Measurements from ENCODE around the gene CD93.
A peak's percentile ranks its signal among the peaks of the same experiment; 100 is the strongest.

Gene CD93

DNA sequence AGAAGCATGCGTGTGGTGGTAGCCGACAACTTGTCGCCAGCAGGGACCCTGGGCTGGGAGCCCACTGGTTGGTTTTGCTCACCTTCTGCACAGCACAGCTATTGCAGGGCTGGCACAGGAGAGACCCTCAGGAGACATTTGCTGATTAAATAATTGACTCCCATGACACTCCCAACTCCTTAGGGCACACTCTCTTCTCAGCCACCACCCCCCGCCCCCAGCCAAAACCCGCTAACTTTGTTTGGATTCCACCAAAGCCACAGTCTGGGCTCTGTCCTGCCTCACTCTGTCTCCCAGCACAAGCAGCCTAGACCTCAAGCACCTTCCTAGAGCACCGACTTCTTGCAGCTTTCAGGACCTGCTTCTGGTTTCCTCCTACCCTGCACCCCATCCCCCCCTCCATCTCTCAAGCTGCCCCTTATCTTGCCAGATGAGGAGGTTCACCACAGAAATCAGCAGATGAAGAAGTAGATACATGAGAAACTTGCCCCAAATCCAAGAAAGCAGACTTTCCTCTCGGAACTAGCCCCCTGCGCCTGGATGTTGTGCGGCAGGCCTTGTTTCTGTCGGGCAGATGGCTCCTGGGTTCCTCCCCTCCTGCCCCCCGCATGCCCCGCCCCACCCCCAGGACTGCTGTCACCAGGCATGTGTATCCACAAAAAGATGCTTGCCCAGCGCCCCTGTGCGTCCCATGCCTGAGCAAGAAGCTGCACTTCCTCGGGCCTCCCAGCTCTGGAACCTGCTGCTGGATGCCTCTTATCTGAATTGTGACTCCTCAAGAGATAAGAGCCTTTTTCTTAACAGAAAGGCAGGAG lies 35.0 kb upstream of the CD93 start:
- DNase-seq = no peak

DNA sequence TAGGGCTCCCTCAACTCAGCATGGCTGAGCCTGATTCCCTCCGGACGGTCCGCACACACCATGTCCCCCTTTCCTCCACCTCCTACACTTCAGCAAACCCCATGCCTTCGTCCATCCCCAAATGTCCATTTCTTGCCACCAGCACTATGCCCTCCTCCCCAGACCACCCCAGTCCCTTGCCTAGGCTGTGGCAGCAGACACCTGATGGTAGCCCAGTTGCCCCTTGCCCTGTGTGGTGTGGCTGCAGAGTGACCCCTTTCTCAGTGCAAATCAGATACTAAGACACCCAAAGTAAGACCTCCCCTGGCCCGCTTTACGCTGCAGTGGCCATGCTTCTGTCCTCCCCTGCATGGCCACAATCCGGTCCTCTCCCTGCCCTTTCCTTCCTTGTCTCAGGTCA lies 34.1 kb upstream of the CD93 start:
- no peak for DNase-seq

DNA sequence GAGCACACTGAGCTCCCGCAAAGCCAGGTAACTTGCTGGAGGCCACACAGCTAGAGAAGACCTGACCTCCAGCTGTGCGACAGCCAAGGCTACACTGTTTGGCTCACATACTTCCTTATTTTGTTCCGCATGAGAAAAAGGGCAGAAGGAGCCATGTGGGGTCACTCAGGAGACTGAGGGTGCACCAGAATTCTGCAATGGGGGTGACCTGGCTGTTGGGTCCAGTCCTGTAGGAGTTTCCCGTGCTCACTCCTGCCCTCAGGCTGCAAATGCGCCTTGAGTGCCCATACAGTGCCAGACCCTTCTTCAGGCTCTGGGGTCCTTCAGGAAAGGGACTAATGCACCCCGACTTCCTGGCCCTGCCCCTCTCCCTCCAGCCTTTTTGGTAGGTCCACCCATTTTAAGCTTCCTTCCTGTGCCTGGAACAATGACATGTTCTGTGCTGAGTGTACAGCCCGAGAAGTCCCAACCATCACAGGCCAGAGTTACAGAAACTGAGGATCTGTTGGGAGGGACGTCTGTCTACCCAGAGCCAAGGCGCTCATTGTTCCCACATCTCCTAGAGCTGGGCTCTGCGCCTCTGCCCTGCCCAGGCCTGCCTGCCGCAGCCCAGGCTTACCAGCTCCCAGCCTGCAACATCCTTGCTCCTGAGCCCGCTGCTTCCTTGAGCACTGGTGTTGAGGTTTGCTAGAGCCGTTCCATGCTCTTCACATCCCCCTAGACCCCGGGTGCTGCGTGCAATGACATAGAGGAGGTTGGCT lies 33.5 kb upstream of the CD93 start:
- no peak for DNase-seq

DNA sequence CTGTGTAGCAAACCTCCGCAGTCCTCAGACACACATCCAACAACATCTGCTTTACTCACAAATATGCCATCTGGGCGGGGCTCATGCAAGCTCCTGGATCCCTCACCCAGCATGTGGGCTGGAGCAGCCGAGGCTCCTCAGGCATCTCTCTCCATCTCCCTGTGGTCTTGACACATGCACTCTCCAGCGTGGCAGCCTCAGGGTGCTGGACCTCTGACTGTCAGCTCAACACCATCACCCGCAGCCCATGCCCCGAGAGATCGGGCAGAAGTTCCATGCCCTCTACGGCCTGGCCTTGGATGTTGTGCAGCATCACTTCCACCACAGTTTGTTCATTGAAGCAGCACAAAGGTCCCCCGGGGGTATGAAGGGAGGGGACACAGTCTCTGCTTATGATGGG lies 32.6 kb upstream of the CD93 start:
- no peak for DNase-seq

DNA sequence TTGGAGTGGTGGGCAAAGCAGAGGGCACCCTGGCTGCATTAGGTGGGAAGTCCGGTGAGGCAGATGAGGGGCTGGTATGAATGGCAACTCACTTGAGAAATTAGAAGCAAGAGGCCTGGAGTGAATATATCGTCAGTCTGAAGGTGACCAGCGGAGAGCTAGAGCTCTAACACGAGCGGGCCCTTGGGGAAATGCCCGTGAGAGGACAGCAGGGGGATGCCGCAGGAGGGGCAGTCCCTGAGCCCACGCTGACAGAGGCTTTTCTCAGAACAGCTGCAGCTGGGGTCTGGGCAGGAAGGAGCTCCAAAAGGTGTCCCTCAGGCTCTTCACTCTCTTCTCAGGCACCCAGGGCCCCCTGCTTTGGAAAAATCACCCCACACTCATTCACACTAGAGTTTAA lies 32.0 kb upstream of the CD93 start:
- DNase-seq = no peak

DNA sequence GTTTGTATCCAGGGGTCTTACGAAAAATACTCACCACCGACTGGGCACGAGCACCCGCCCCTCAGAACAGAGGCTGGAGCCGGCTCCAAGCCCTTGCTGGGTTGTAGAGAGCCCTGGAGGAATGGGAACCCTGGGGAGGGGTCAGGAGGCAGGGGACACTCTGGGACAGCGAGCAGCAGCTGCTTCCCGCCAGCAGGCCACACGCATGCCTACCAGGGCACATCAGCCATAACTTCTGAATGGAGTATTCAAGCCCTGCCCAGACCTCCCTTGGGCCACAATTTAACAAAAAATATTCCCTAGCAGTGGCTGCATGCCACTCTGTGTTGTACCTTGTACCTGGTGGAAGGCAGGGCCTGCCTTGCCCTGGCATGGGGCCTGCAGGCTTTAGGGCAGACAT lies 31.6 kb upstream of the CD93 start:
- no peak for DNase-seq

DNA sequence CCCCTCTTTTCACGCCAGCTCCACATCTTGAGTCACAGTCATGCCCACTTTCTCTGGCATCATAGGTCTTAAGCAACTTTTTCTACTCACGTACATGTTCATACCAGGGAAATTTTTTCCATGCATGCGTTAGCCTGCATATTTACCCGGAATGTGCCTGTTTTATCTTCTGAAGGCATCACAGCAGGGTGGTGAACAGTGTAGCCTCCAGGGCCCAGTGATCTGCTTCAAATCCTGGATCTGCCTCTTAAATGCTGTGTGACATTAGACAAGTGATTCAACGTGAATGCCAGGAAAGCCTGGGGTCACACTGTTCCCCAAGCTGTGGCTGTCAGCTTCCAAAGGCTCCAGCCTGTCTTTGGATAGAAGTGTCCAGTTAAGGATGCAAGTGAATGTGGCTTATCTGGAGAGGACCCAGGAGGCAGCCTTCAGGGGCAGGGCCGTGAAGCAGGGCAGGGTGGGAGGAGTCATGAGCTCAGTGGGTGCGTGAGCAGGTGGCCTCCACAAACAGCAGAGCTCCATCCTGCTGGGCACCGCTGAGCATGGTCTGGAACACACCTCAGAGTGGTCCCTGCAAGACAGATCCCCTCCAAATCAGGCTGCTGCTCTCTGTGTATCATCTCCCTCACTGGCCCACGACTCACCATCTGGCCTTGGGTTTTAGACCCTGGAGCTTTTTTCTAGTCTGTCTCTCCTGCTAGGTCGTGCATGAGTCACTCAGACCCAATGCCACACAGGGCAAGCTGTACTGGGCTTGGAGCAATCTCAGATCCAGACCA lies 30.4 kb upstream of the CD93 start:
- peak in 1 of 2 experiments; percentile 80 for DNase-seq

DNA sequence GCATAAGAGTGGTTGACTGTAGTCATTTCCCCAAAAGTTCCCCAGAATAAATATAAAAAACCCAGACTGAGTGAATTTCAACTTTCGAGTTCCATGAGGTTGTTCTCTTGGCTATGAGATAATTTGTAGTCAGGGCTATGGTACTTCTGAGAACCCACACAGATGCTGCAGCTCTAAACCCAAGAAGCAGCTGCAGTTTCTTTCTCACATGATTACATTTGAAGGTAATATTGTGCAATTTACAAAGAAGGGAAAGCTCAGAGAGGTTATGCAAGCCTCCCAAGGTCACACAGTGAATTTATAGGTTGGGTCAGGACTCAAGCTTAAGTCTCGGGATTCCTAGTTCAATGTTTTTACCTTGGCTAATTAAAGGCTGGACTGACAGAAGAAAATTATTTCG lies 29.7 kb upstream of the CD93 start:
- DNase-seq = no peak

DNA sequence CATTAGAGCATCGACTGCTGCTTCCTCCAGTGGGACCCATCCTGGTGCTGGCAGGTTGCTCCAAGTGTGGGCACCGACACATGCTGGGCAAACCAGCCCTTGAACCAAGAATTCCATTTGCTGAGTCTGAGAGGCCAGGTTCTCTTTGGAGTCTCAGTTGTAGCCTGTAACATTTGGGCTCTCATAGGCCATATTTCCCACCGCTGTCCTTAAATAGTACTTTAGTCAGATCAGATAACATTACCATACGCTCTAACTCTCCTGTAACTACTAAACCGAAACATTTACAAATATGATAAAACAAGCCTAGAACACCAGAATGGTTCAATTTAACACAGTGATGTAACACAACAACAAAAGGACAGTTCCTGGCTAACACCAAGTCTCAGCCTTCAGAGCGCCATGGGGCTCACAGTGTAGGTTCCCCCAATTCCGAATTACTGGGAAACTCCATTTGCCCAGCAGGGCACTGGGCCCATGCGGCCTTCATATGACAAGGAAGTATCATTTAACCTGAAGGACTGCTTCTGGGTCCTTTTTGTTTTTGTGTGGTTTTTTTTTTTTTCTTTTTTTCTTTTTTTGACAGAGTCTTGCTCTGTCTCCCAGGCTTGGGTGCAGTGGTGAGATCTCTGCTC lies 28.4 kb upstream of the CD93 start:
- no peak for DNase-seq

DNA sequence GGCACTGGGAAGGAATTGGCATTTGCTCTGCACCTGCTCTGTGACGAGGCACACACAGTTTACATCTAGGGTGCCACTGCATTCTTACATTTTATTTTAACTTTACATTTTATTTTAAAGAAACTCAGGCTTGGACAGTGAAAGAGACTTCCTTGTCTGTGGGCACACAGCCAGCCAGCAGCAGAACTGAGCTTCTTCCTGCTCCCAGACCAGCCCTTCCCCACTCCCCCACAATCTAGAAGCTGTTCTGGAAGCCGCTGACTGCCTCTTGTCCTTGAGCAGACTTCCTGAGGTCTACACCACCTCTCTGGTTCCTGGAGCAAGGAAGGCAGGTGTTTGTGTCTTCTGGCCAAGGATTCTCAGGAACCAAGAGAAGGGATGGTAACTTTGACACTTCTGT lies 27.9 kb upstream of the CD93 start:
- no peak for DNase-seq

DNA sequence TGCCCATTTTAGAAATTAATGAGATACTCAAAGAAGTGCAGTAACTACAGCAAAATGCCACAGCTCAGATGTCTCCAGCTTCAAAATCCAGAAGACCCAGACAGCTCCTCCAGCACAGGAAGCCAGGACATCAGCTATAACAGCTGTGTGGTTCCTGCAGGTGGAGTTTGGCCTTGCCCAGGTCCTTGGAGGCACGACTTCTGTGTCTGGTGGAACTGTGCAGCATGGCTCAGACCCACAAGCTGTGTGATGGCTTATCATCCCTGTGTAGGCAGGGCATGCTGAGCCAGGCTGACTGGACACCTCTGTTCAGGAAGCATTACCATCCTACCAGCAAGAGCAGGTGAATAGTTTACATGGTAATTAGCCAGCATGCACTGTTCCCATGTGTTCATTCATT lies 26.5 kb upstream of the CD93 start:
- no peak for DNase-seq

DNA sequence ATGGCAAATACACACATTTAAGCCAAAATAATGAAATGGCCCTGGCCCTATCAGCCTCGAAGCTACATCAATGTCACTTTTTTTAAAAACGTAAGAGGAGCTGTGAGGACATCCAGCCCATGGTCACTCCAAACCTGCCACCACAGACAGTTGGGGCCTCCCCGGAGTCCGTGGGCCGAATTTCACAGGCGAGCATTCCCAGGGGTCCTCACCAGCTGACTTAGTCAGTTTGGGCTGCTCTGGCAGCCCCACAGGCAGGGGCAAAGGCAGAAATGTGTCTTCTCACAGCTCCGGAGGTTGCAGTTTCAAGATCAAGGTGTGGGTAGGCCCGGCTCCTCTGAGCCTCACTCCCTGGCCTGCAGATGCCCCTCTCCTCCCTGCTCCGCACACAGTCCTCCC lies 25.8 kb upstream of the CD93 start:
- no peak for DNase-seq

DNA sequence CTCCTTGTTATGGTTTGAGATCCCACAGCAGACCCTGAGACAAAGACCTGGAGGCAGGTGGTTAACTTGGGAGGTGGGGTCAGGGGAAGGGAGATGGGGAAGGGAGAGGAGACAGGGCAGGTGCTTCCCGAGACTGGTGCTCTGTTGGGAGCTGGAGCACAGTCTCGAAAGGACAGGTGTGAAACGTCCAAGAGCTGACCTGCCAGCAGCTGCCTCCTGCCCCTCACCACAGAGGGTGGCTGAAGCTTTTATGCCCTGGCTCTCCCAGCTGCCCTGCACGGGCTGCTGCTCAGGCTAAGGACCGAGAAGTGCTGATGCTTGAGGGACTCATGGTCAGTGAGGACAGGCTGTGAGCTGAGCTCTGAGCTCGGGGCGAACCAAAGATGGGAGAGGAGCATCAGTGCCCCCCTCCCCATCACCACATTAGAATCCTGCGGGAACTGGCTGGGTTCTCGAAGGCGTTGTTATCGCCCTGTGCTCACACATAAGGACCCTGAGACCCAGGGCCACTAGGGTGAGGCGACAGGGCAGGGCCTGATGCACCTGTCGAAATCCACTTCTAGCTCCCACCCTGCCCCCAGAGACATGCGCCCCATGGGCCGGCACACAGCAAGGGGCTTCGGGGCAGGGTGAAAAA lies 25.3 kb upstream of the CD93 start:
- DNase-seq = no peak

DNA sequence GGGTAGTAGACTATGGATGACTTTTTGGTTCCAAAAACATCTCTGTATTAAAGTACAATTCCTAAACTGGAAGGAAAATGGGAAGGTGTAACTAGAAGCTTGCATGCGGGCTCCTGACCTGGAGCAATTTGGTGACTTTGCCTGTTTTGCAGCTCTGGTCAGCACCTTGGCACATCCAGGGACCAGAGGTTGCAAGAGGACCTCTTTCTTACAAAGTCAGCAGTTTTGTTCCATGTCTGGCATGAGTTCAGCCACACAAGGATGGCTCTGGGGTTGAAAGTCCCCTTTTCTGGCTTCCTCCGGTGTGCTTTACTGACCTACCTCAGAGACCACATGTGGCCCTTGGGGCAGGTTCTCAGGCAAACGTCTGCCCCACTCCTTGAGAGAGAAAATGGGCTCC lies 22.7 kb upstream of the CD93 start:
- no peak for DNase-seq

DNA sequence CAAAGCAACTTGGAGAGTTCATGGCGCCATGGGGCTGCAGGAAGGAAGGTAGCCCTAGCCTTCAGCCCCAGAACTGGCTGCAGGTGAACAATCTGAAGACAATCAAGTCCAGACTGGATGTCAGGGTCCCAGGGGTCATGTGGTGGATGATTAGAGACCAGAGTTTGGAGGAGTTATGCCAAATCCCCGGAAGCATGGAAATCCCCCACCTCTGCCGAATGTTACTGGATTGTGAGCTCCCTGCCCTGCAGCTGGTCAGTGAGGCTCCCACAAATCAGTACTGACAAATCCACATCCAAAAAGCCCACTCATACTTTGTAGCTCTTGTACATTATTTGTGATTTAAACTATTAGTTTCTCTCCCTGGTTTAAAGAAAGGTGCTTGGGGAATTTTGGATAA lies 21.3 kb upstream of the CD93 start:
- DNase-seq = no peak

DNA sequence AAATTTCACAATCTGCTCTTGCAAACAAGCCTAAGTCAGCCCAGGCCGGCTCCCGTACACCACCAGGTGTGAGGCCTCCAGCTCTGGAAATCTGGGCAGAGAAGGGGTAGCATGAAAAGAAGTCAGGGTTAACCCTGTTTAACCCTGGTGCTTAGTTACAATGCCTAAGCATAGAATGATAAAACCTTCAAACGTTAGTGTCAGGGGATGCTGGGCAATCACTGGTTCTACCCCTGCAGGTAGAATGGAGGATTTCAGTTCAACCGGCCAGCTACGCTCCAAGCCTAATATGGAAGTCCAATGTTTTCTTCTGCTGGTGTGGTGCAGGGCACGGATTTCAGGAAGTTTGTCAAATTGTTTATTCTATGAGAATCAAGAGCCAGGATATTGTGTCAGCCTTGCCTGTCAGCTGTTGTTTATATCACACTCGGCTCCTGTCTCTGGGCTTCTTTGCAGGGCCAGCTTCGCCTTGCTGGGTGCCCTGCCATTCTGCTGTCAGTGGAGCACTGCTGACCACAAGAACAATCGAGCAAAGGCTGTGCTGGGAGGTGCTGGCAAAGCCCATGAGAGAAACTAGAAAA lies 20.2 kb upstream of the CD93 start:
- DNase-seq = no peak

DNA sequence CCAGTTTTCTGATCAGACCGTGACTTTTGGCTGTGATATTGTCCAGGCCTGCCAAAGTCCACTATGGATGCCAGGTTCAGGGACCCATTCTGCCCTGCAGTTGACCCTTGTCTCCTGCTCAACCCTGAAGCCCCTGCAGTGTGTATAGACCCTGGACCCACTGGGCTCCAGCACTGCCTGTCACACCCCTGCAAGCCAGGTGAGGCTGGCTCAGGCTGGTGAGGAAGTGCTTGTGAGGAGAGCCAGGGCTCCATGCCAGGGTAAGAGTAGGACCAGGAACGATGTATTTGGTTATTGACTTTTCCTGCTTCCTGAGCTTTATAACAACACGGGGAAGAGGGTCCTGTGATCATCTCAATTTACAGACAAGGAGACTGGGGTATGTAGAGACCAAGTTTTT lies 19.1 kb upstream of the CD93 start:
- no peak for DNase-seq

DNA sequence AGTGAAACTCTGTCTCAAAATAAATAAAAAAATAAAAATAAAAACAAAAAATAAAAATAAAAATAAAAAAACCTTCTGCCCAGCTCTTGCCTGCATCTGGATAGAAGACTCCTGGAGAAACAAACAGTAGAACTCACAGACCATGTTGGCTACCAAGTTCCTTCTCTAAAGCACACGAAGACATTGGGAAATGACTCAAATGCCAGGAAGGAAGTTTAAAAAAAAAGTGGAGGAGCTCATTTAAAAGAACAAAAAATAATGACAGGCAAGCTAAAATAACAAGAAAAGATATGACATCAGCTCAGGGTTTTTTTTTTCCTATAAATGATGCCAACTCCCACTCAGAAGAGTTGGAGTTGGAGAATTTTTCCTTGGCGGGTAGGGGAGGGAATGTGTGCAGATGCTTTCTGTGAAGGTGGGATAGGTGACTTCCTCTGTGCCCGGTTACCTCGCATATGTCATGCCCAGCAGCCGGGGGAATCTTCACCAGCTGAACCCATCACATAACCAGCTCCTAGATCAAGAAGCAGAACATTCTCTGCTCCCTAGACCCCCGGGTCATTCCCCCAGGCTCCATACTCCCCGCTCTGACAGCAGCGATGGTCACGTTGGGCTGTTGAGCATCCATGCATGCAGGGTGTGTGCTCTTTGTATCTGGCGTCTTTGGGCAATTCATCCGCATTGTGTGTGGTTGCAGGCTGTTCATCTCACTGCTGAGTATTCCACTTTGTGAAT lies 17.3 kb upstream of the CD93 start:
- no peak for DNase-seq

DNA sequence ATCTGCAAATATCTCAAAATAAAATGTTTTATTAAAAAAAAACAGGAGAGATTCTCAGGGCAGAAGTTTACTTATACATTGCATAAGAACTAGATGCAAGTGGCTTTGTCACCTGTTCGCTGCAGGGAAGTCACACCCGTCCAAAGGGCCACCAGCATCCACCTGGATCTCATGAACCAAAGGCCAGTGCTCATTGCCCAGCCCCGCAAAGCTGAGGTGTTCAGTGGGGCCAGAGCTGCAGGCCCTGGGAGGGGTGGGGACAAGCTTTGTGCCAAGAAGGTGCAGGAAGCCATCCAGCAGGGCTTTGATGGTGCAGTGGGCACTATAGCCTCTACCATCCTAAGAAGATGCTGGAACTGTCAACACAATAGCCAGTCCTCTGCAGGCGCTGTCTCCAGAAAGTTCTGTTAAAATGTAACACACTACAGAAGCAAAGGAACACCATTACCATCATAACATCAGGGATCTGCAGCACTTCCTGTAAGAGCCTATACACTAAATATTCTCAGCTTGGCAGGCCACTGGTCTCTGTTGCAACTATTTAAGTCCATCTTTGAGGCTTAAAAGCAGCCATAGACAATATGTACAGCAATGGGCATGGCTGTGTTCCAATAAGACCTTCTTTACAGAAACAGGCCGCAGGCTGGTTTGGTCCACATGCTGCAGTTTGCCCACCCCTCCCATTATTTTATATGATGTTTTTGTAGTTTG lies 15.7 kb upstream of the CD93 start:
- no peak for DNase-seq

DNA sequence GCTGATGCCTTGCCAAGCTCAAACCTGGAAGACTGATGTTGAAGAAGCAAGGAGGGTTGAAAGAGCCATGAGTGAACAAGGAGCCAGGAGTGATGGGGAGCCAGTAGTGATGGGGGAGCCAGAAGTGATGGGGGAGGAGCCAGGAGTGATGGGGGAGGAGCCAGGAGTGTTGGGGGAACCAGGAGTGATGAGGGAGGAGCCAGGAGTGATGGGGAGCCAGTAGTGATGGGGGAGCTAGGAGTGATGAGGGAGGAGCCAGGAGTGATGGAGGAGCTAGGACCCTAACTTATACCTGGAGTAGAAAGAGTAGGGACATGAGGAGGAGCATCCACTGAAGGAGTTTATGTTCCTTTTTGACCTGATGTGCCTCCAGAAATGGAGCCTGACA lies 14.6 kb upstream of the CD93 start:
- DNase-seq = no peak
